NCI-H146 treated with DMSO at 0.1 percent for 48 hours (cell line): ENCODE measurements around the gene GLYATL2.

Experiments used
- DNase-seq: peaks from one replicate; lab custom pipeline; 2025; ENCODE audit not compliant: unreplicated experiment; lab: John Stamatoyannopoulos, UW

The GLYATL2 gene

GRCh38 chr11:58844361-58845005, at the start of gene GLYATL2:
Gene GLYATL2, minus strand, starts transcription at chr11:58844704. Its CDS starts 5,092 bp downstream, at chr11:58839612.
- DNase-seq = no peak

- DNase-seq = no peak
Measured at GRCh38 chr11:58893899-58894298, 49.4 kb upstream of the GLYATL2 start.

GRCh38 chr11:58888579-58888978, 44.1 kb upstream of the GLYATL2 start:
- no peak for DNase-seq

- no peak for DNase-seq
Measured at GRCh38 chr11:58887452-58887851, 42.9 kb upstream of the GLYATL2 start.

GRCh38 chr11:58880625-58881024, 36.1 kb upstream of the GLYATL2 start:
- no peak for DNase-seq

- no peak for DNase-seq
Measured at GRCh38 chr11:58880166-58880565, 35.7 kb upstream of the GLYATL2 start.

GRCh38 chr11:58867556-58867955, 23.1 kb upstream of the GLYATL2 start:
- no peak for DNase-seq

- DNase-seq = no peak
Measured at GRCh38 chr11:58866788-58867187, 22.3 kb upstream of the GLYATL2 start.

- DNase-seq = no peak
Measured at GRCh38 chr11:58864335-58864734, 19.8 kb upstream of the GLYATL2 start.

GRCh38 chr11:58863697-58864096, 19.2 kb upstream of the GLYATL2 start:
- no peak for DNase-seq

GRCh38 chr11:58861533-58861932, 17.0 kb upstream of the GLYATL2 start:
- DNase-seq = no peak

- no peak for DNase-seq
Measured at GRCh38 chr11:58856806-58857205, 12.3 kb upstream of the GLYATL2 start.

- no peak for DNase-seq
Measured at GRCh38 chr11:58845386-58845785, 882 bp upstream of the GLYATL2 start.

- DNase-seq = no peak
Measured at GRCh38 chr11:58837707-58838388, 6.7 kb downstream of the GLYATL2 start.

GRCh38 chr11:58832056-58832645, 12.4 kb downstream of the GLYATL2 start:
- DNase-seq = no peak

GRCh38 chr11:58830673-58831301, 13.7 kb downstream of the GLYATL2 start:
- no peak for DNase-seq

GRCh38 chr11:58829786-58830185, 14.7 kb downstream of the GLYATL2 start:
- DNase-seq = no peak

- DNase-seq = no peak
Measured at GRCh38 chr11:58813693-58814092, 30.8 kb downstream of the GLYATL2 start.

- DNase-seq = no peak
Measured at GRCh38 chr11:58811499-58811898, 33.0 kb downstream of the GLYATL2 start.

- DNase-seq = no peak
Measured at GRCh38 chr11:58807343-58807742, 37.2 kb downstream of the GLYATL2 start.

GRCh38 chr11:58805065-58805464, 39.4 kb downstream of the GLYATL2 start:
- DNase-seq = no peak

- DNase-seq = no peak
Measured at GRCh38 chr11:58801974-58802545, 42.4 kb downstream of the GLYATL2 start.
